CD14-positive monocyte (primary cell): ENCODE measurements around the gene DLG1. TPM values are rescaled to one million over a fixed set of nuclear protein-coding genes. Genes with fewer than 3 reads are reported as not detected.

Experiments used
- DNase-seq, 3 donors: peaks; one replicate each; pipeline ENCODE4 v3.0.0-alpha.2; 2011 to 2022
- H2AFZ ChIP-seq: 2 replicates; pipeline ENCODE4 v1.6.0; 2012; ENCODE audit warnings: mild to moderate bottlenecking, low read depth, low read length, inconsistent platforms; ENCODE audit not compliant: insufficient read depth, poor library complexity, severe bottlenecking
- H3K27ac ChIP-seq, 2 donors: 1 replicate in 1 of 2; 2 replicates in 1 of 2; pipeline ENCODE4 v1.5.1; 2012 to 2013; ENCODE audit warnings: low read length in 2 of 2, control low read depth in 1 of 2, inconsistent platforms in 1 of 2, low read depth in 1 of 2, mild to moderate bottlenecking in 1 of 2
- H3K27me3 ChIP-seq, 2 donors: one replicate each; pipeline versions ENCODE4 v1.6.0 to v1.6.1; 2011 to 2013; ENCODE audit warnings: low read length in 2 of 2; ENCODE audit not compliant: control insufficient read depth in 2 of 2, insufficient read depth in 2 of 2
- H3K36me3 ChIP-seq, 2 donors: replicated peaks in 1 of 2; 1 replicate in 1 of 2; 2 replicates in 1 of 2; pipeline versions ENCODE4 v1.5.1 to v1.6.1; 2012 to 2013; ENCODE audit warnings: low read length in 2 of 2, control low read depth in 1 of 2, inconsistent platforms in 1 of 2, mild to moderate bottlenecking in 1 of 2; ENCODE audit not compliant: insufficient read depth in 2 of 2, control insufficient read depth in 1 of 2
- H3K4me1 ChIP-seq, 2 donors: 1 replicate in 1 of 2; 2 replicates in 1 of 2; pipeline versions ENCODE4 v1.5.1 to v1.6.1; 2012 to 2013; ENCODE audit warnings: low read length in 2 of 2, control low read depth in 1 of 2, inconsistent platforms in 1 of 2, mild to moderate bottlenecking in 1 of 2, moderate library complexity in 1 of 2; ENCODE audit not compliant: insufficient read depth in 2 of 2, control insufficient read depth in 1 of 2
- H3K4me2 ChIP-seq: replicated peaks from 2 replicates; pipeline ENCODE3; 2012; ENCODE audit warnings: low read length, moderate library complexity, mild to moderate bottlenecking; ENCODE audit not compliant: poor library complexity, severe bottlenecking; ENCODE audit errors: extremely low read depth
- H3K4me3 ChIP-seq, 3 experiments: fragments of 200-600 bp in 1 of 3; sonication (generic) in 1 of 3; replicated peaks in 1 of 3; 1 replicate in 2 of 3; 2 replicates in 1 of 3; pipeline ENCODE4 v1.5.1; 2011 to 2013; ENCODE audit warnings: low read length in 3 of 3, mild to moderate bottlenecking in 3 of 3, control low read depth in 2 of 3, low read depth in 2 of 3, inconsistent platforms in 1 of 3, moderate library complexity in 1 of 3
- H3K79me2 ChIP-seq: 2 replicates; pipeline ENCODE4 v1.6.0; 2012; ENCODE audit warnings: mild to moderate bottlenecking, control low read depth, inconsistent platforms, low read length, moderate library complexity; ENCODE audit not compliant: insufficient read depth
- H3K9ac ChIP-seq: 2 replicates; pipeline ENCODE4 v1.6.0; 2017; ENCODE audit warnings: low read length, mild to moderate bottlenecking; ENCODE audit not compliant: insufficient read depth, poor library complexity, severe bottlenecking
- H3K9me3 ChIP-seq, 2 donors: replicated peaks in 1 of 2; 1 replicate in 1 of 2; 2 replicates in 1 of 2; pipeline versions ENCODE4 v1.5.1 to v1.6.1; 2012 to 2013; ENCODE audit warnings: low read length in 2 of 2, control low read depth in 1 of 2; ENCODE audit not compliant: control insufficient read depth in 1 of 2, insufficient read depth in 1 of 2
- H4K20me1 ChIP-seq: 2 replicates; pipeline ENCODE4 v1.6.0; 2012; ENCODE audit warnings: mild to moderate bottlenecking, low read length, control low read depth, moderate library complexity; ENCODE audit not compliant: insufficient read depth
- H3K27ac Mint-ChIP-seq, 7 donors: one replicate each; pipeline ENCODE4 v1.8.0; 2020; ENCODE audit warnings: mild to moderate bottlenecking in 7 of 7, mixed read lengths in 7 of 7, moderate library complexity in 6 of 7, inconsistent platforms in 2 of 7
- H3K27me3 Mint-ChIP-seq, 3 donors: one replicate each; pipeline ENCODE4 v1.8.0; 2021 to 2022; ENCODE audit warnings: low read depth in 3 of 3, mild to moderate bottlenecking in 3 of 3, mixed read lengths in 3 of 3, moderate library complexity in 3 of 3, inconsistent platforms in 1 of 3
- H3K36me3 Mint-ChIP-seq, 2 donors: one replicate each; pipeline ENCODE4 v1.8.0; 2020; ENCODE audit warnings: mixed read lengths in 2 of 2, inconsistent platforms in 1 of 2, mild to moderate bottlenecking in 1 of 2
- H3K4me1 Mint-ChIP-seq: one replicate; pipeline ENCODE4 v1.8.0; 2020; ENCODE audit warnings: mild to moderate bottlenecking, mixed read lengths
- H3K4me3 Mint-ChIP-seq, 2 donors: one replicate each; pipeline ENCODE4 v1.8.0; 2020; ENCODE audit warnings: mild to moderate bottlenecking in 2 of 2, mixed read lengths in 2 of 2, moderate library complexity in 1 of 2
- H3K9me3 Mint-ChIP-seq, 7 donors: one replicate each; pipeline ENCODE4 v1.8.0; 2020 to 2022; ENCODE audit warnings: mixed read lengths in 7 of 7, mild to moderate bottlenecking in 6 of 7, moderate library complexity in 6 of 7, inconsistent platforms in 2 of 7
- WGBS: methylation state at CpG from one replicate; pipeline ENCODE4 v1.1.5; 2013; ENCODE audit warnings: missing lambda C conversion rate; ENCODE audit not compliant: insufficient coverage; 5-methylcytosine and 5-hydroxymethylcytosine counted together
- intact Hi-C, 2 donors: fragments of 100-400 bp; cut with micrococcal nuclease; formaldehyde crosslinking; loops; one replicate each; pipeline versions ENCODE4 v1.15.0 to v1.15.1; 2023
- polyA plus RNA-seq, 3 donors: library from polyadenylated mRNA; depleted of rRNA in 1 of 3; unstranded in 2 of 3; stranded (reverse) in 1 of 3; fragments of 300-500 nt in 2 of 3; fragments of >200 nt in 1 of 3; fragmentation: Illumina TruSeq in 2 of 3; gene quantifications; 1 replicate in 2 of 3; 2 replicates in 1 of 3; pipeline ENCODE4 v1.2.3, GENCODE V29; 2012 to 2021
- TF ChIP-seq, protein P1 (sequence below): fragments of 200-600 bp; IDR thresholded peaks from one replicate; pipeline ENCODE4 v1.8.0; 2022; ENCODE audit warnings: antibody characterized with exemption, mild to moderate bottlenecking

Gene DLG1
- polyA plus RNA-seq, 3 donors: 6.5 to 21.9 (median 10.2) TPM

DNA sequence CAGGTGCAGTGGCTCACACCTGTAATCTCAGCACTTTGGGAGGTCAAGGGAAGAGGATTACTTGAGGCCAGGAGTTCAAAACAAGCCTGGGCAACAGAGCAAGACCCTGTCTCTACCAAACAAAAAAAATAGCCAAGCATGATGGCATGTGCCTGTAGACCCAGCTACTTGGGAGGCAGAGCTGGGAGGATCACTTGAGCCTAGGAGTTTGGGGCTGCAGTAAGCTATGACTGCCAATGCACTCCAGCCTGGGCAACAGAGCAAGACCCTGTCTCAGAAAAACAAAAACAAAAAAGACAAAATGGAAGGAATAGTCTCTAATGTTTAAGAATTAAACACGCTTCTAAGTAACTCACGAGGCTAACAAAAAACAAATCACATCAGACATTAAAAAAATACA, 106.5 kb downstream of the DLG1 start:
- no peak overlapping the region for H3K9ac ChIP-seq
- peaks cover 9% of the 10 kb centered on the region for H4K20me1 ChIP-seq
- H2AFZ ChIP-seq: no peak overlapping the region
- Mint-ChIP-seq H3K27ac (peak overlapping the region in 1 of 7 donors; percentile 17), H3K4me1 (peaks cover 4% of the 10 kb centered on the region), H3K27me3 (no peaks in the 10 kb centered on the region), H3K4me3 (no peak overlapping the region), H3K36me3 (peaks cover 13 to 18% of the 10 kb centered on the region in 2 donors), H3K9me3 (peaks cover 0 to 4% (median 0%) of the 10 kb centered on the region in 7 donors)
- H3K9me3 ChIP-seq: no peaks in the 10 kb centered on the region
- H3K27me3 ChIP-seq: no peaks in the 10 kb centered on the region
- intact Hi-C loops: no loop called here
- no CpG with 5 or more reads among the region's 2 CpGs for WGBS
- H3K27ac ChIP-seq: no peak overlapping the region
- no peak overlapping the region for H3K4me2 ChIP-seq
- no peak for DNase-seq
- H3K36me3 ChIP-seq: no peaks in the 10 kb centered on the region
- H3K4me3 ChIP-seq: no peak overlapping the region
- TF ChIP-seq, protein P1, sequence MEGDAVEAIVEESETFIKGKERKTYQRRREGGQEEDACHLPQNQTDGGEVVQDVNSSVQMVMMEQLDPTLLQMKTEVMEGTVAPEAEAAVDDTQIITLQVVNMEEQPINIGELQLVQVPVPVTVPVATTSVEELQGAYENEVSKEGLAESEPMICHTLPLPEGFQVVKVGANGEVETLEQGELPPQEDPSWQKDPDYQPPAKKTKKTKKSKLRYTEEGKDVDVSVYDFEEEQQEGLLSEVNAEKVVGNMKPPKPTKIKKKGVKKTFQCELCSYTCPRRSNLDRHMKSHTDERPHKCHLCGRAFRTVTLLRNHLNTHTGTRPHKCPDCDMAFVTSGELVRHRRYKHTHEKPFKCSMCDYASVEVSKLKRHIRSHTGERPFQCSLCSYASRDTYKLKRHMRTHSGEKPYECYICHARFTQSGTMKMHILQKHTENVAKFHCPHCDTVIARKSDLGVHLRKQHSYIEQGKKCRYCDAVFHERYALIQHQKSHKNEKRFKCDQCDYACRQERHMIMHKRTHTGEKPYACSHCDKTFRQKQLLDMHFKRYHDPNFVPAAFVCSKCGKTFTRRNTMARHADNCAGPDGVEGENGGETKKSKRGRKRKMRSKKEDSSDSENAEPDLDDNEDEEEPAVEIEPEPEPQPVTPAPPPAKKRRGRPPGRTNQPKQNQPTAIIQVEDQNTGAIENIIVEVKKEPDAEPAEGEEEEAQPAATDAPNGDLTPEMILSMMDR: no peak
- H3K4me1 ChIP-seq: no peaks in the 10 kb centered on the region
- peaks cover 29% of the 10 kb centered on the region for H3K79me2 ChIP-seq

DNA sequence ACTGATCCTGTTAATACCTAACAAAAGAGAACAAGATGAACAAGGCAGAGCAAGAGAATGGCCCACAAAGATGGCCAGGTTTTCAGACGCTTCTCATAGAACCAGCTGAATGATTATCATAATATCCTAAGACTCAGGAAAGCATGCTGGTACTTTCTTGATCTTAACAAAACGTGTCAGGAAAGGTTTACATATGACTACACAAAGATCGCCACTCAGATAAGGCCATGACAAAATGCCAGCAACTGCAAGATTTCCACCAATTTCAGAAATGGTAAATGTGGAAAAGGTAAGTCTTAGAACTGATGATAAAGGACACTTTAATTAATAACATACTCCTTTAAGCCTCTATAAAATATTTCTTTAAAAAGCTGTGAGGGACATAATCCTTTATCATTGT, 108.8 kb downstream of the DLG1 start:
- DNase-seq: no peak
- no peaks in the 10 kb centered on the region for H3K27me3 Mint-ChIP-seq
- H3K36me3 Mint-ChIP-seq: peaks cover 7 to 9% of the 10 kb centered on the region in 2 donors
- H3K9me3 Mint-ChIP-seq: peaks cover 0 to 3% (median 0%) of the 10 kb centered on the region in 7 donors
- H3K27ac ChIP-seq: no peak overlapping the region
- no peak overlapping the region for H3K9ac ChIP-seq
- no peak overlapping the region for H3K27ac Mint-ChIP-seq
- H3K4me1 ChIP-seq: no peaks in the 10 kb centered on the region
- TF ChIP-seq, protein P1: no peak
- H3K36me3 ChIP-seq: no peaks in the 10 kb centered on the region
- no peak overlapping the region for H3K4me3 Mint-ChIP-seq
- no peaks in the 10 kb centered on the region for H3K27me3 ChIP-seq
- H3K4me2 ChIP-seq: no peak overlapping the region
- intact Hi-C loops: no loop called here
- peaks cover 14% of the 10 kb centered on the region for H3K79me2 ChIP-seq
- WGBS: no CpG with 5 or more reads among the region's 3 CpGs
- no peak overlapping the region for H2AFZ ChIP-seq
- H4K20me1 ChIP-seq: peaks cover 4% of the 10 kb centered on the region
- H3K9me3 ChIP-seq: no peaks in the 10 kb centered on the region
- no peak overlapping the region for H3K4me3 ChIP-seq
- peaks cover 4% of the 10 kb centered on the region for H3K4me1 Mint-ChIP-seq
